ACHN (cell line): ENCODE measurements around the gene FOXK2.
"Not testable (repeated sequence)": the region's sequence is repeated elsewhere in the genome, so short reads cannot be mapped to it uniquely, and the experiment has no call there.

Source experiments
- DNase-seq: peaks from one replicate; pipeline ENCODE4 v3.0.0-alpha.2; 2015
- in situ Hi-C: cut with HindIII; loops from 2 replicates; pipeline ENCODE4 v1.10.0; 2017; ENCODE audit warnings: low sequenced_read_pairs, low pct_ligation_motif_present, low pct_unique_long_range_greater_than_20kb

The FOXK2 gene

DNA sequence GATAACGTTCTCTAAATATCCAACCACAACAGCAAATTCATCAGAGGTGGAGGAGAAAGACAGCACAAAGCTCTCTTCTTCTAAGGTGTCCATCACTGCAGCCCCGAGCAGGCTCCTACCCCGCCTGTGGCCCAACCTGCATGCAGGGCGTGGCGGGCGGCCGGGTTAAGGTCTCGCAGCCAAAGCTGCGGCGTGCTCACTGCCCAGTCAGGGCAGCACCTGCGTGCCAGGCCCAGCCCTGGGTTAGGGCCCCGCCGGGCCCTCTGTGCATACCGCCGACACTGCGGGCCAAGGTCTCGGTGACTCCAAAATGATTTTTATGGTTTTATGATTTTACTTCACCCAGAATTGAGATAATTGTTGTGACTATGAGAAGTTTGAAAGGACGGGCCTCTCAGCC lies 57.8 kb downstream of the FOXK2 start:
- in situ Hi-C loops = no loop called here
- no peak for DNase-seq

- in situ Hi-C loops, DNase-seq: not testable (repeated sequence)
These were observed 60.4 kb downstream of the FOXK2 start for GRCh38 chr17:82579969-82580368.

- DNase-seq = no peak
- in situ Hi-C loops = no loop called here
These were observed 62.7 kb downstream of the FOXK2 start for GRCh38 chr17:82582213-82582612.

DNA sequence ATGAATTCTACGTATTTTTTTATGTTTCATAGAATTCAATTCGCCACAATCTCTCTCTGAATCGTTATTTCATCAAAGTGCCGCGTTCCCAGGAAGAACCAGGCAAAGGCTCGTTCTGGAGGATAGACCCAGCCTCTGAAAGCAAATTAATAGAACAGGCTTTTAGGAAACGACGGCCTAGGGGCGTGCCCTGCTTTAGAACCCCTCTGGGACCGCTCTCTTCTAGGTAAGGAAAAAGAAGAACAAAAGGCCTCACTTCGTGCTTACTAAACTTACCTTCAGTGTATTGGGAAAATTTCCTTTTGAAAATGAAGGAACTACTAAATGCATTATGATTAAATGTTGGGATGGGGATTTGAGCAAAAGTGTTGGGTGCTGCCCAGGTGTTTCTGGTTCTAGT lies 63.2 kb downstream of the FOXK2 start:
- DNase-seq = no peak
- in situ Hi-C loops = no loop called here

DNA sequence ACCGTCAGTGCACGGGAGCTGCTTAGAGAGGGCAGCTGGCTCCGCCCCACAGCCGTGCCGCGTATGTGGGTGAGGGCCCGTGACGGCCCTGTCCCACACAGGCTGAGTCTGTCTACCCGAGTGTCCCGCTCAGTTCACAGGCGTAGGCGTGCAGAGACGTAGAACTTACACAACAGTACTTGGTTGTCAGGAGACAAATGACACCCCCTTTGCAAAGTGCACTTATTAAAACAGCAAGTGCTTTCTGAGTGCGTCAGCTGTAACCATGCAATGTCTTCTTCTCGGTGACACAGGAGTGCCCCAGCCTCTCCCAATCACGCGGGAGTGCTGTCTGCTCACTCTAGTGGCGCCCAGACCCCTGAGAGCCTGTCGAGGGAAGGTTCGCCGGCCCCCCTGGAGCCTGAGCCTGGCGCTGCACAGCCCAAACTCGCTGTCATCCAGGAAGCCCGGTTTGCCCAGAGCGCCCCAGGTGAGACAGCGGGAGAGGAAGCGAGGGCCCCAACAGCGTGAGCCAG lies 64.2 kb downstream of the FOXK2 start:
- in situ Hi-C loops = no loop called here
- DNase-seq = no peak

- in situ Hi-C loops = not testable (repeated sequence)
- DNase-seq = peak; percentile 31
These were observed 66.5 kb downstream of the FOXK2 start for GRCh38 chr17:82585935-82586575.

DNA sequence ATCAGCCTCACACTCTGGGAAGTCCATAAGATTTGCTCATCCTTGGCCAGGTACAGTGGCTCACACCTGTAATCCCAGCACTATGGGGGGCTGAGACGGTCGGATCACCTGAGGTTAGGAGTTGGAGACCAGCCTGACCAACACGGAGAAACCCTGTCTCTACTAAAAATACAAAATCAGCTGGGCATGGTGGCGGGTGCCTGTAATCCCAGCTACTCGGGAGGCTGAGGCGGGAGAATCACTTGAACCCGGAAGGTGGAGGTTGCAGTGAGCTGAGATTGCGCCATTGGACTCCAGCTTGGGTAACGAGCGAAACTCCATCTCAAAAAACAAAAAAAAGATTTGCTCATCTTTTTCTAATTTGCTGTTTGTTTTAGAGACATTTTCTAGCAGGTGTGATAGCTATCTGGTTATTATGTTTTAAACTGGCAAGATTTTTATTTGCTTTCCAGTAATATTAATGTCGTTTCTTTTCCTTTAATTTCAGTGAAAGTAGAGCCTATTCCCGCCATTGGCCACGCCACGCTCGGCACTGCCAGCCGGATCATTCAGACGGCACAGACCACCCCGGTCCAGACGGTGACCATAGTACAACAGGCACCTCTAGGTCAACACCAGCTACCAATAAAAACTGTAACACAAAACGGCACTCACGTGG lies 67.2 kb downstream of the FOXK2 start:
- DNase-seq = no peak
- in situ Hi-C loops = no loop called here

DNA sequence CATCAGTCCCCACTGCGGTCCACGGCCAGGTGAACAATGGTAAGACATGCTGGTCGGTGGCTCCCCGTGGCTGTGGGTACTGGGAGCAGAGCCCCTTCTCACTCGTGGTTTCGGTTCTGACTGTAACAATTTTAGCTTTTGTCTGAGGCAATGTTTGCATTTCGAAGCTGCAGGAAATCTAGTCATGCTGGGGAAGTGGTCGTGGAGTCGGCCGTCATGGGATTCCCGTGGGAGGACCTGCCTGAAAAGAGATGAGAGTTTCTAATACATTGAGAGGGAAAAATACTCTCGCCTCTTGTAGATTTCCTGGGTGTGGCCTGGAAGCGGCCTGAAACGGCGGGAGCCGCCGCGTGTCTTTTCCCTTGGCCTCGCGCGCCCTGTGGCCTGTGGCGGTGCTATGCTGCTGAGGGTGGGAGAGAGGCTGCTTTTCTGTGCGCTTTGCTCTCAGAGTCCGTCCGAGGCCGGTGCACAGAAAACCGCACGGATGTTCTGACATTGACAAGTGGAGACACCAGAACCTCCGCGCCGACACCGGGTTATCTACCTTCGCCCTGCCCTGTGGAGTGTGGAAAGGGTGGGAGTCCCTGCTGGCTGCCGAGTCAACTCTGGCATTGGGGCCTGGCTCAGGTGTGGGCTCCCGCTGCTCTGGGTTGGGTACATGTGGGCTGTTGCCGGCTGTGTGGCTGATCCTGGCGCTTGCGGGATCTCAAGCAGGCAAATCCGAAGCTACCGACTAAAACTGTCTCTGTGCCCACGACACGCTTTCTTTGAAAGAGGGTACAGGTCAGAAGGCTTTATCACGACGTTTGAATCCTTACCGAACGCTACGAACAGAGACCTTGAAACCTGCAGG lies 67.9 kb downstream of the FOXK2 start:
- DNase-seq = no peak
- in situ Hi-C loops = no loop called here

GRCh38 chr17:82588266-82589175 lies 69.0 kb downstream of the FOXK2 start:
- in situ Hi-C loops = no loop called here
- DNase-seq = no peak

DNA sequence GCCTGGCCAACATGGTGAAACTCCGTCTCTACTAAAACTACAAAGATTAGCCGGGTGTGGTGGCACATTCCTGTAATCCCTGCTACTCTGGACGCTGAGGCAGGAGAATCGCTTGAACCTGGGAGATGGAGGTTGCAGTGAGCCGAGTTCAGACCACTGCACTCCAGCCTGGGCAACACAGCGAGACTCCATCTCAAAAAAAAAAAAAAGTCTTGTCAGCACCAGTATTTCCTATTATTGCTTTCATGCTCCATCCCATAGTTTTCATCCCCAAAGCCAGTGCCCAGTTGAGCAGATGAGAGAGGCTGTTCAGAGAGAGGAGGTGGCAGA lies 70.3 kb downstream of the FOXK2 start:
- in situ Hi-C loops = no loop called here
- DNase-seq = no peak

DNA sequence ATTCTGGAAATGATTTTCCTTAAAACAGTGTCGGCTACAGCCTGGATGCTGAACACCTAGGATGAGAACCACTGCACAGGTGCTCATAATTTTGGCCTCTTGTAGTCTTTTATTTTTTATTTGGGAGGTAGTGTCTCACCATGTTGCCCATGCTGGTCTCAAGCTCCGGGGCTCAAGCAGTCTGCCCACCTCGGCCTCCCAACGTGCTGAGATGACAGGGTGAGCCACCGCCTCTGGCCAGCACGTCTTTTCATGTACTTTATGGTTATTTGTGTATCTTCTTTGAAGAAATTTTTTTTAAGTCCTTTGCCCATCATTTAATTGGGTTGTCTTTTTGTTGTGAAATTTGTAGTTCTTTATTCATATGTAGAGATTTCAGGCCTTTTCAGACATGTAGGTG lies 70.7 kb downstream of the FOXK2 start:
- no peak for DNase-seq
- in situ Hi-C loops = no loop called here

DNA sequence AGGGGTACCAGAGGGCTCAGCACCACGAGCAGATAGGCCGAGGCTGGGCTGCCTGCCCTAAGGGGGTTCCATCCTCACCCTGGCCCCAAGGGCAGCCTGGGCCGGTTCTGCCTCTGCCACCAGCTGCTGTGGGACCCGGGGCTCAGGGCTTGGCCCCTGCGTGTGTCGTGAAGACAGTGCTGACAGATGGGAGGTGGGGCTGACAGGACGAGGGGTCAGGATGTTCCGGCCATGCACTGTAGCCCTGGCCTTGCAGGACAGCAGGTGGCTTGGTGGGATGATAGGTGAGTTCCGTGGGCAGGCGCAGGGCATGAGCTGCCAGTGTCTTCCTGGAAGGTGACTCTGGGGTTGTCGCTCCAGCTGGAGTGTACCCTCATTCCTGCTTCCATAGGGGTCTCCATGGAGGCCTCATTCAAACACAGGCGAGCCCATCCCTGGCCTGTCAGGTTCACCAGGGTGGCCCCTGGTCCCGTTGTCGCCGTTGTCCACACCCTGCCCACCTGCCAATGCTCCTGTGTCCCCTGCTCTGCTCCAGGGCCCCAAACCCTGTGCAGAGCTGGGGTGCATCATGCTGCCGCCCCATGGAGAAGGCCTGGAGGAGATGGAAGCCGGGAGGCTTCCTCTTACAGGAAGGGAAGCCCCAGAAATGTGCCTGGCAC lies 71.5 kb downstream of the FOXK2 start:
- in situ Hi-C loops = no loop called here
- DNase-seq = no peak

DNA sequence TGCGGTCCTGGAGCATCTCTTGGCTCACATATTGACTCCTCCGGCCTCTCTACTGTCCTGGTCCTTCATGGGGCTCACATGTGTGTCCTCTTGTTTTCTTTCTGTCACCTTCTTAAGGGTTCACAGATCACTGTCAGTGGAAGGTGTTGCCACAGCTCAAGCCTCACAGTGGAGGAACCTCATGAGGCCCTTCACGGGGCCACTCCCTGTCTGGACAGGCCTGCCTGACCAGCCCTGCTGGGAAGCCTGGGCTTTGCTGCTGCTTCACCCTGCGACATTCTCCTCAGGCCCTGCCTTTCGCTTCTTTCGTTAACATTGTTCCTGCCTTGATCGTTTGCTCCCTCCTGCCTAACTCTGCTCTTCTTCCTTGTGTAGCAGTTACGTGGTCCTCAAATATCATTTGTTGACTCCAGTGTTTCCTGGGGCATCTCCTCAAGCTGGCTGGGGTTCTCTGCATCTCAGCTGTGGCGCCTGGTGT lies 72.8 kb downstream of the FOXK2 start:
- DNase-seq = no peak
- in situ Hi-C loops = no loop called here

- in situ Hi-C loops = no loop called here
- DNase-seq = peak; percentile 79
These were observed 73.4 kb downstream of the FOXK2 start for GRCh38 chr17:82592767-82593589.

GRCh38 chr17:82593590-82594087 lies 74.1 kb downstream of the FOXK2 start:
- in situ Hi-C loops = no loop called here
- DNase-seq = no peak

DNA sequence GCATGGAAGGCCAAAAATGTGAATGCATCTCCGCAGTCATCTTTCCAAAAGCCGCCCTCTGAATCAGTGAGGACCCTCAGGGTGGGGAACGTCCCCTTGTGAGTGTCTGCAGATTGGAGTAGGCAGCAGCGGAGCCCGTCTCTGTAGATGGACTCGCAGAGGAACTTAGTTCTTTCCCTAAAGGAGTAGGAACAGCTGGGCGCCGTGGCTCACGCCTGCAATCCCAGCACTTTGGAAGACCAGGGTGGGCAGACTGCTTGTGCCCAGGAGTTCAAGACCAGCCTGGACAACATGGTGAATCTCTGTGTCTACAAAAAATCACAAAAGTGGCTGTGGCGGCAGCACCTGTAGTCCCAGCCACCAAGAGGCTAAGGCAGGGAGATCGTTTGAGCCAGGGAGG lies 75.0 kb downstream of the FOXK2 start:
- in situ Hi-C loops = no loop called here
- no peak for DNase-seq

DNA sequence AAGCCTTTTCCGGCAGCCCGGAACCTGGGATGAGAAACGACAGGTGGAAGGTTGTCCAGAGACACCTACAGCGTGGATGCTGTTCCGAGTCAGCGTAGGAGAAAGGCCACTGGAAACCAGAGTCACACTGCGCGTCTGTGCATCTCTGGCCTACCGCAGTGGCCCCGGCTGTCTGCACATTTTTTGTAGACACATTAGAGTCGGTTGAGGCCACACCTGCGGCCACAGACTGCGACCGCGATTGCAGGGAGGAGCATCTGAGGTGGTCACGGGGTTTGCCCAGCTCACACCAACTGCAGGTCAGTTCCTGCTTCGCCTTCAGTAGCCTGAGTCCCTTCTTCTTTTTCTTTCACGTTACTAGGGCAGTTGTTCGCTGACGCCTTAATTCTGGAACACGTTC lies 76.4 kb downstream of the FOXK2 start:
- DNase-seq = no peak
- in situ Hi-C loops = no loop called here
